ENCODE measurements around the gene MBNL2. TPM values are rescaled to one million over a fixed set of nuclear protein-coding genes. Genes with fewer than 3 reads are reported as not detected.

Gene MBNL2
- total and polyA plus RNA-seq, 4 donors, result 26.9 to 101 (median 48.4) TPM

- H3K4me3 ChIP-seq (ENCODE audit: low read depth, low read length), result no peak overlapping the region
- H3K9me3 ChIP-seq (ENCODE audit: control insufficient read depth, insufficient read depth, low read length), result no peaks in the 10 kb centered on the region
- no peaks in the 10 kb centered on the region for H3K4me1 ChIP-seq (ENCODE audit: control insufficient read depth, insufficient read depth, low read length)
- peak overlapping the region; percentile 6 for H3K27ac ChIP-seq (ENCODE audit: low read depth, low read length)
- no peak for DNase-seq (ENCODE audit: low read depth in 4 of 6, low spot score in 6 of 6)
- WGBS (ENCODE audit: insufficient coverage), result no CpG with 5 or more reads among the region's 1 CpG
- H3K36me3 ChIP-seq (ENCODE audit: control insufficient read depth, insufficient read depth, low read length), result peaks cover 4% of the 10 kb centered on the region
- no peaks in the 10 kb centered on the region for H3K27me3 ChIP-seq (ENCODE audit: control insufficient read depth, insufficient read depth, low read length)
These were observed 165.8 kb downstream of the MBNL2 start for GRCh38 chr13:97387890-97388289.

GRCh38 chr13:97388373-97388772 lies 166.2 kb downstream of the MBNL2 start:
- H3K9me3 ChIP-seq (ENCODE audit: control insufficient read depth, insufficient read depth, low read length), result no peaks in the 10 kb centered on the region
- H3K27ac ChIP-seq (ENCODE audit: low read depth, low read length), result no peak overlapping the region
- no CpG with 5 or more reads among the region's 3 CpGs for WGBS (ENCODE audit: insufficient coverage)
- H3K4me1 ChIP-seq (ENCODE audit: control insufficient read depth, insufficient read depth, low read length), result no peaks in the 10 kb centered on the region
- H3K36me3 ChIP-seq (ENCODE audit: control insufficient read depth, insufficient read depth, low read length), result peaks cover 4% of the 10 kb centered on the region
- no peak overlapping the region for H3K4me3 ChIP-seq (ENCODE audit: low read depth, low read length)
- no peaks in the 10 kb centered on the region for H3K27me3 ChIP-seq (ENCODE audit: control insufficient read depth, insufficient read depth, low read length)
- no peak for DNase-seq (ENCODE audit: low read depth in 4 of 6, low spot score in 6 of 6)

GRCh38 chr13:97390941-97391600 lies 168.9 kb downstream of the MBNL2 start:
- Histone ChIP-seq H3K36me3 (ENCODE audit: control insufficient read depth, insufficient read depth, low read length) (peaks cover 4% of the 10 kb centered on the region), H3K27me3 (ENCODE audit: control insufficient read depth, insufficient read depth, low read length) (no peaks in the 10 kb centered on the region), H3K4me1 (ENCODE audit: control insufficient read depth, insufficient read depth, low read length) (no peaks in the 10 kb centered on the region), H3K4me3 (ENCODE audit: low read depth, low read length) (no peak overlapping the region), H3K9me3 (ENCODE audit: control insufficient read depth, insufficient read depth, low read length) (no peaks in the 10 kb centered on the region), H3K27ac (ENCODE audit: low read depth, low read length) (no peak overlapping the region)
- no CpG with 5 or more reads among the region's 3 CpGs for WGBS (ENCODE audit: insufficient coverage)
- DNase-seq (ENCODE audit: low read depth in 4 of 6, low spot score in 6 of 6), result no peak

- Histone ChIP-seq H3K36me3 (ENCODE audit: control insufficient read depth, insufficient read depth, low read length) (peaks cover 4% of the 10 kb centered on the region), H3K4me1 (ENCODE audit: control insufficient read depth, insufficient read depth, low read length) (no peaks in the 10 kb centered on the region), H3K27ac (ENCODE audit: low read depth, low read length) (no peak overlapping the region), H3K27me3 (ENCODE audit: control insufficient read depth, insufficient read depth, low read length) (no peaks in the 10 kb centered on the region), H3K4me3 (ENCODE audit: low read depth, low read length) (no peak overlapping the region), H3K9me3 (ENCODE audit: control insufficient read depth, insufficient read depth, low read length) (no peaks in the 10 kb centered on the region)
- no peak for DNase-seq (ENCODE audit: low read depth in 4 of 6, low spot score in 6 of 6)
- WGBS (ENCODE audit: insufficient coverage), result no CpG with 5 or more reads among the region's 1 CpG
These were observed 169.9 kb downstream of the MBNL2 start for GRCh38 chr13:97392020-97392419.

- H3K27ac ChIP-seq (ENCODE audit: low read depth, low read length), result no peak overlapping the region
- no peaks in the 10 kb centered on the region for H3K9me3 ChIP-seq (ENCODE audit: control insufficient read depth, insufficient read depth, low read length)
These were observed 172.4 kb downstream of the MBNL2 start for GRCh38 chr13:97394542-97394941.

GRCh38 chr13:97395447-97396136 lies 173.5 kb downstream of the MBNL2 start:
- H3K4me1 ChIP-seq (ENCODE audit: control insufficient read depth, insufficient read depth, low read length), result no peaks in the 10 kb centered on the region
- 85% methylated on average over 3 of the region's 4 CpGs for WGBS (ENCODE audit: insufficient coverage)
- H3K4me3 ChIP-seq (ENCODE audit: low read depth, low read length), result no peak overlapping the region
- no peak for DNase-seq (ENCODE audit: low read depth in 4 of 6, low spot score in 6 of 6)
- no peak overlapping the region for H3K27ac ChIP-seq (ENCODE audit: low read depth, low read length)
- H3K9me3 ChIP-seq (ENCODE audit: control insufficient read depth, insufficient read depth, low read length), result no peaks in the 10 kb centered on the region
- no peaks in the 10 kb centered on the region for H3K27me3 ChIP-seq (ENCODE audit: control insufficient read depth, insufficient read depth, low read length)
- H3K36me3 ChIP-seq (ENCODE audit: control insufficient read depth, insufficient read depth, low read length), result no peaks in the 10 kb centered on the region

More at GRCh38 chr13:97394542-97394941, 172.4 kb downstream of the MBNL2 start:
- Histone ChIP-seq H3K4me3 (ENCODE audit: low read depth, low read length) (no peak overlapping the region), H3K36me3 (ENCODE audit: control insufficient read depth, insufficient read depth, low read length) (no peaks in the 10 kb centered on the region), H3K27me3 (ENCODE audit: control insufficient read depth, insufficient read depth, low read length) (no peaks in the 10 kb centered on the region), H3K4me1 (ENCODE audit: control insufficient read depth, insufficient read depth, low read length) (no peaks in the 10 kb centered on the region)
- DNase-seq (ENCODE audit: low read depth in 4 of 6, low spot score in 6 of 6), result no peak

GRCh38 chr13:97397267-97397666 lies 175.1 kb downstream of the MBNL2 start:
- no CpG with 5 or more reads among the region's 10 CpGs for WGBS (ENCODE audit: insufficient coverage)
- H3K36me3 ChIP-seq (ENCODE audit: control insufficient read depth, insufficient read depth, low read length), result no peaks in the 10 kb centered on the region
- H3K4me1 ChIP-seq (ENCODE audit: control insufficient read depth, insufficient read depth, low read length), result no peaks in the 10 kb centered on the region
- H3K4me3 ChIP-seq (ENCODE audit: low read depth, low read length), result no peak overlapping the region
- H3K9me3 ChIP-seq (ENCODE audit: control insufficient read depth, insufficient read depth, low read length), result peaks cover 2% of the 10 kb centered on the region
- no peak overlapping the region for H3K27ac ChIP-seq (ENCODE audit: low read depth, low read length)
- H3K27me3 ChIP-seq (ENCODE audit: control insufficient read depth, insufficient read depth, low read length), result no peaks in the 10 kb centered on the region
- DNase-seq (ENCODE audit: low read depth in 4 of 6, low spot score in 6 of 6), result no peak

- Histone ChIP-seq H3K4me3 (ENCODE audit: low read depth, low read length) (no peak overlapping the region), H3K27me3 (ENCODE audit: control insufficient read depth, insufficient read depth, low read length) (no peaks in the 10 kb centered on the region), H3K4me1 (ENCODE audit: control insufficient read depth, insufficient read depth, low read length) (no peaks in the 10 kb centered on the region), H3K27ac (ENCODE audit: low read depth, low read length) (no peak overlapping the region), H3K9me3 (ENCODE audit: control insufficient read depth, insufficient read depth, low read length) (peaks cover 2% of the 10 kb centered on the region), H3K36me3 (ENCODE audit: control insufficient read depth, insufficient read depth, low read length) (no peaks in the 10 kb centered on the region)
- WGBS (ENCODE audit: insufficient coverage), result 71% methylated on average over 2 of the region's 3 CpGs
- no peak for DNase-seq (ENCODE audit: low read depth in 4 of 6, low spot score in 6 of 6)
These were observed 179.3 kb downstream of the MBNL2 start for GRCh38 chr13:97401421-97401820.

- Histone ChIP-seq H3K27ac (ENCODE audit: low read depth, low read length) (no peak overlapping the region), H3K27me3 (ENCODE audit: control insufficient read depth, insufficient read depth, low read length) (no peaks in the 10 kb centered on the region), H3K4me1 (ENCODE audit: control insufficient read depth, insufficient read depth, low read length) (no peaks in the 10 kb centered on the region), H3K36me3 (ENCODE audit: control insufficient read depth, insufficient read depth, low read length) (no peaks in the 10 kb centered on the region), H3K9me3 (ENCODE audit: control insufficient read depth, insufficient read depth, low read length) (peaks cover 2% of the 10 kb centered on the region), H3K4me3 (ENCODE audit: low read depth, low read length) (no peak overlapping the region)
- DNase-seq (ENCODE audit: low read depth in 4 of 6, low spot score in 6 of 6), result peak in 1 of 6 donors; percentile 59
- no CpG with 5 or more reads among the region's 3 CpGs for WGBS (ENCODE audit: insufficient coverage)
These were observed 182.0 kb downstream of the MBNL2 start for GRCh38 chr13:97403893-97404750.
